ENCODE measurements around the gene EXOC1. TPM values are rescaled to one million over a fixed set of nuclear protein-coding genes. Genes with fewer than 3 reads are reported as not detected.

The EXOC1 gene
- total RNA-seq, 1 experiment from 2014 or later: 21.2 TPM

- no peak overlapping the region for H4K8ac ChIP-seq (replicated peaks; ENCODE audit: insufficient read length, low read depth, low read length)
- no peak for DNase-seq
- H2BK12ac ChIP-seq (ENCODE audit: insufficient read length, low read depth, low read length): no peak overlapping the region
- Mint-ChIP-seq H3K27me3 (ENCODE audit: low read depth) (no peaks in the 10 kb centered on the region; the same call in 1 of the 2 replicates), H3K36me3 (ENCODE audit: insufficient read depth in 1 of 3, low read depth in 3 of 3) (peaks cover 11 to 37% (median 20%) of the 10 kb centered on the region in 3 experiments), H3K4me1 (peaks cover 19 to 24% of the 10 kb centered on the region in 2 experiments), H3K4me3 (no peak overlapping the region), H3K27ac (no peak overlapping the region), H3K9me3 (no peaks in the 10 kb centered on the region)
- H2AK5ac ChIP-seq (ENCODE audit: insufficient read length, low read length): no peak overlapping the region
- peaks cover 2% of the 10 kb centered on the region; the same call in 1 of the 2 replicates for H3K4me1 ChIP-seq (ENCODE audit: insufficient read depth, low read length)
- H2BK5ac ChIP-seq (ENCODE audit: insufficient read length, low read length): no peak overlapping the region
- no peaks in the 10 kb centered on the region for H3K9me3 ChIP-seq (ENCODE audit: control insufficient read depth, low read depth, low read length)
- H3K79me2 ChIP-seq (ENCODE audit: insufficient read depth, low read length): no peaks in the 10 kb centered on the region
- no peak overlapping the region for H2BK120ac ChIP-seq (ENCODE audit: low read depth, low read length, poor library complexity, severe bottlenecking)
- no peaks in the 10 kb centered on the region for H3K27me3 ChIP-seq (ENCODE audit: insufficient read depth, low read length)
- no peak for TF ChIP-seq CTCF (conservative IDR thresholded peaks at IDR 0.05)
- no CpG with 5 or more reads among the region's 5 CpGs for WGBS (ENCODE audit: extremely low coverage, insufficient read length, low lambda C conversion rate)
- H2BK15ac ChIP-seq (ENCODE audit: low read depth, low read length): no peak overlapping the region
- no peak overlapping the region for H2AFZ ChIP-seq (ENCODE audit: low read length)
- H3K4me2 ChIP-seq (ENCODE audit: insufficient read depth, insufficient read length, low read length): no peak overlapping the region
- no peak overlapping the region for H3K56ac ChIP-seq (ENCODE audit: insufficient read length, low read depth, low read length)
- no peaks in the 10 kb centered on the region for H3K79me1 ChIP-seq (ENCODE audit: insufficient read depth, low read depth, low read length, poor library complexity, severe bottlenecking)
- no peak overlapping the region for H3K4ac ChIP-seq (ENCODE audit: low read depth, low read length)
- H3K14ac ChIP-seq (ENCODE audit: insufficient read depth, low read length): no peak overlapping the region
- H4K20me1 ChIP-seq (ENCODE audit: control insufficient read depth, insufficient read depth, insufficient read length): no peaks in the 10 kb centered on the region
- no peak overlapping the region for H3K23ac ChIP-seq (ENCODE audit: insufficient read length, low read depth, low read length)
- H3T11ph ChIP-seq (ENCODE audit: low read length): no peak overlapping the region
- no peak overlapping the region for H2BK20ac ChIP-seq (ENCODE audit: low read depth, low read length, poor library complexity, severe bottlenecking)
- no peak overlapping the region for H4K5ac ChIP-seq (ENCODE audit: insufficient read length, low read depth, low read length)
- H4K91ac ChIP-seq (ENCODE audit: insufficient read length, low read depth, low read length): no peak overlapping the region
- H3K23me2 ChIP-seq (ENCODE audit: insufficient read length, low read depth, low read length, poor library complexity, severe bottlenecking): no peaks in the 10 kb centered on the region
- no peak overlapping the region for H3K9ac ChIP-seq (ENCODE audit: extremely low read depth, insufficient read length, low read length)
- H3K27ac ChIP-seq (ENCODE audit: insufficient read length, low read depth, low read length): no peak overlapping the region
- H3K18ac ChIP-seq (ENCODE audit: insufficient read length, low read depth, low read length): no peak overlapping the region
Observed at GRCh38 chr4:55951191-55951922, 97.9 kb downstream of the EXOC1 start.

Other genes starting within 250 kb of the EXOC1 start
- 9.8 and 12.9 TPM in 2 replicates for gene NMU, start 217.3 kb upstream of the EXOC1 start, total RNA-seq (2021)
- not detected in 2 replicates for gene EXOC1L, start 33.9 kb upstream of the EXOC1 start, total RNA-seq (2021)
- 12.6 and 13.9 TPM in 2 replicates for gene CEP135, start 95.3 kb downstream of the EXOC1 start, total RNA-seq (2021)